HEK293 (cell line): ENCODE results near the gene OCA2.

Experiments
- TCF7L2 ChIP-seq: IDR thresholded peaks from 2 replicates; pipeline ENCODE4 v1.6.1; 2011; ENCODE audit warnings: low read depth, mild to moderate bottlenecking, inconsistent platforms, low read length, moderate library complexity, borderline replicate concordance
- ZBTB1 ChIP-seq: fragments of 450-650 bp; formaldehyde crosslinking; IDR thresholded peaks from 2 replicates; pipeline ENCODE4 v1.5.1; 2016; ENCODE audit warnings: missing biosample characterization, missing genetic modification characterization
- ZBTB17 ChIP-seq: fragments of 450-650 bp; formaldehyde crosslinking; IDR thresholded peaks from 2 replicates; pipeline ENCODE4 v1.5.1; 2016; ENCODE audit warnings: missing biosample characterization, missing genetic modification characterization
- ZNF324 ChIP-seq: fragments of 450-650 bp; formaldehyde crosslinking; IDR thresholded peaks from 2 replicates; pipeline ENCODE4 v1.5.1; 2016; ENCODE audit warnings: missing biosample characterization, missing genetic modification characterization
- ZNF530 ChIP-seq: fragments of 450-650 bp; formaldehyde crosslinking; IDR thresholded peaks from 2 replicates; pipeline ENCODE4 v1.5.1; 2016; ENCODE audit warnings: low read depth, missing biosample characterization, missing genetic modification characterization
- ZNF544 ChIP-seq: fragments of 450-650 bp; formaldehyde crosslinking; IDR thresholded peaks from 2 replicates; pipeline ENCODE4 v1.5.0; 2017; ENCODE audit warnings: missing biosample characterization, missing genetic modification characterization
- ZNF658 ChIP-seq: fragments of 450-650 bp; formaldehyde crosslinking; IDR thresholded peaks from 2 replicates; pipeline ENCODE4; 2016; ENCODE audit warnings: missing biosample characterization, missing genetic modification characterization
- TF ChIP-seq, protein P1 (sequence below): fragments of 450-650 bp; formaldehyde crosslinking; IDR thresholded peaks from 2 replicates; pipeline ENCODE4 v1.5.1; 2016; ENCODE audit warnings: missing biosample characterization, missing genetic modification characterization
- TF ChIP-seq, protein P2 (sequence below): fragments of 450-650 bp; formaldehyde crosslinking; IDR thresholded peaks from 2 replicates; pipeline ENCODE4 v1.5.1; 2016; ENCODE audit warnings: missing biosample characterization, missing genetic modification characterization
- TF ChIP-seq, protein P3 (sequence below): fragments of 450-650 bp; formaldehyde crosslinking; IDR thresholded peaks from 2 replicates; pipeline ENCODE4 v1.5.1; 2016; ENCODE audit warnings: missing biosample characterization, missing genetic modification characterization
- TF ChIP-seq, protein P4 (sequence below): fragments of 450-650 bp; formaldehyde crosslinking; IDR thresholded peaks from 2 replicates; pipeline ENCODE4 v1.5.1; 2016; ENCODE audit warnings: missing biosample characterization, missing genetic modification characterization

DNA sequence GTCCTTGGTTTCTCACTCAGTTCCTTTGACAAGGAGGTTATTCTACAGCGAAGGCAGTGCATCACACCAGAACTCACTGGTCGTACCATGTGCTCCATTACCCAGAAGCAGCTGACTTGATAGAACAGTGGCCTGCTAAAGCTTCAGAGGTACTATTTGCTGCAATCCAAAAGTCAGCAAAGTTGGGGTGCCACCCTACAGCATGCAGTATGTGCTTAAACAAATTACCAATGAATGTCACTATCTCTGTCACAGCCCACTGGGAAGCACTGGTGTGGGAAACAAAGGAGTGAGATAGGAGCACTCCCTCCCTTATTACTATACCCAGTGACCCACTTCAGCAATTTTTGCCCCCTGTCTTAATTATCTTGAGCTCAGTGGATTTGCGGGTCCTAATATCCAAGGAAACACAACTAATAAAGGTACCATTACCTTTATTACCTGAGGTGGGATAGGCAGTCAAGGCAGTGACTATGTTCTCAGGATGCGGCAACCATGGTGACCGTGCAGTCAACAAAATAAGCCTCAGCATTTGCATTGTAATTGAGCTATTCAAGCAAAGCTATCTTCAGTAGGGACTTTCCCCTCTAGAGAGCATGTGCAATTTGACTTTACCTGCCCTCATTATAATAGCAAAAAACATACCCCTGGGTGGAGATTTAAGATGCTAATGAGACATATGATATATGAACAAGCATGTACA, 199.4 kb downstream of the OCA2 start:
- TF ChIP-seq, protein P1, sequence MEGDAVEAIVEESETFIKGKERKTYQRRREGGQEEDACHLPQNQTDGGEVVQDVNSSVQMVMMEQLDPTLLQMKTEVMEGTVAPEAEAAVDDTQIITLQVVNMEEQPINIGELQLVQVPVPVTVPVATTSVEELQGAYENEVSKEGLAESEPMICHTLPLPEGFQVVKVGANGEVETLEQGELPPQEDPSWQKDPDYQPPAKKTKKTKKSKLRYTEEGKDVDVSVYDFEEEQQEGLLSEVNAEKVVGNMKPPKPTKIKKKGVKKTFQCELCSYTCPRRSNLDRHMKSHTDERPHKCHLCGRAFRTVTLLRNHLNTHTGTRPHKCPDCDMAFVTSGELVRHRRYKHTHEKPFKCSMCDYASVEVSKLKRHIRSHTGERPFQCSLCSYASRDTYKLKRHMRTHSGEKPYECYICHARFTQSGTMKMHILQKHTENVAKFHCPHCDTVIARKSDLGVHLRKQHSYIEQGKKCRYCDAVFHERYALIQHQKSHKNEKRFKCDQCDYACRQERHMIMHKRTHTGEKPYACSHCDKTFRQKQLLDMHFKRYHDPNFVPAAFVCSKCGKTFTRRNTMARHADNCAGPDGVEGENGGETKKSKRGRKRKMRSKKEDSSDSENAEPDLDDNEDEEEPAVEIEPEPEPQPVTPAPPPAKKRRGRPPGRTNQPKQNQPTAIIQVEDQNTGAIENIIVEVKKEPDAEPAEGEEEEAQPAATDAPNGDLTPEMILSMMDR (tag by site-specific recombination), result no peak
- TF ChIP-seq, protein P2, sequence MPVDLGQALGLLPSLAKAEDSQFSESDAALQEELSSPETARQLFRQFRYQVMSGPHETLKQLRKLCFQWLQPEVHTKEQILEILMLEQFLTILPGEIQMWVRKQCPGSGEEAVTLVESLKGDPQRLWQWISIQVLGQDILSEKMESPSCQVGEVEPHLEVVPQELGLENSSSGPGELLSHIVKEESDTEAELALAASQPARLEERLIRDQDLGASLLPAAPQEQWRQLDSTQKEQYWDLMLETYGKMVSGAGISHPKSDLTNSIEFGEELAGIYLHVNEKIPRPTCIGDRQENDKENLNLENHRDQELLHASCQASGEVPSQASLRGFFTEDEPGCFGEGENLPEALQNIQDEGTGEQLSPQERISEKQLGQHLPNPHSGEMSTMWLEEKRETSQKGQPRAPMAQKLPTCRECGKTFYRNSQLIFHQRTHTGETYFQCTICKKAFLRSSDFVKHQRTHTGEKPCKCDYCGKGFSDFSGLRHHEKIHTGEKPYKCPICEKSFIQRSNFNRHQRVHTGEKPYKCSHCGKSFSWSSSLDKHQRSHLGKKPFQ (tag by site-specific recombination), result no peak
- TF ChIP-seq, protein P3, sequence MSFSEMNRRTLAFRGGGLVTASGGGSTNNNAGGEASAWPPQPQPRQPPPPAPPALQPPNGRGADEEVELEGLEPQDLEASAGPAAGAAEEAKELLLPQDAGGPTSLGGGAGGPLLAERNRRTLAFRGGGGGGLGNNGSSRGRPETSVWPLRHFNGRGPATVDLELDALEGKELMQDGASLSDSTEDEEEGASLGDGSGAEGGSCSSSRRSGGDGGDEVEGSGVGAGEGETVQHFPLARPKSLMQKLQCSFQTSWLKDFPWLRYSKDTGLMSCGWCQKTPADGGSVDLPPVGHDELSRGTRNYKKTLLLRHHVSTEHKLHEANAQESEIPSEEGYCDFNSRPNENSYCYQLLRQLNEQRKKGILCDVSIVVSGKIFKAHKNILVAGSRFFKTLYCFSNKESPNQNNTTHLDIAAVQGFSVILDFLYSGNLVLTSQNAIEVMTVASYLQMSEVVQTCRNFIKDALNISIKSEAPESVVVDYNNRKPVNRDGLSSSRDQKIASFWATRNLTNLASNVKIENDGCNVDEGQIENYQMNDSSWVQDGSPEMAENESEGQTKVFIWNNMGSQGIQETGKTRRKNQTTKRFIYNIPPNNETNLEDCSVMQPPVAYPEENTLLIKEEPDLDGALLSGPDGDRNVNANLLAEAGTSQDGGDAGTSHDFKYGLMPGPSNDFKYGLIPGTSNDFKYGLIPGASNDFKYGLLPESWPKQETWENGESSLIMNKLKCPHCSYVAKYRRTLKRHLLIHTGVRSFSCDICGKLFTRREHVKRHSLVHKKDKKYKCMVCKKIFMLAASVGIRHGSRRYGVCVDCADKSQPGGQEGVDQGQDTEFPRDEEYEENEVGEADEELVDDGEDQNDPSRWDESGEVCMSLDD (tag by site-specific recombination), result no peak
- TF ChIP-seq ZNF658 (no peak), TCF7L2 (no peak), ZNF324 (no peak), ZBTB17 (no peak), ZBTB1 (tag by site-specific recombination) (no peak), ZNF530 (tag by site-specific recombination) (no peak), ZNF544 (tag by site-specific recombination) (no peak)
- TF ChIP-seq, protein P4, sequence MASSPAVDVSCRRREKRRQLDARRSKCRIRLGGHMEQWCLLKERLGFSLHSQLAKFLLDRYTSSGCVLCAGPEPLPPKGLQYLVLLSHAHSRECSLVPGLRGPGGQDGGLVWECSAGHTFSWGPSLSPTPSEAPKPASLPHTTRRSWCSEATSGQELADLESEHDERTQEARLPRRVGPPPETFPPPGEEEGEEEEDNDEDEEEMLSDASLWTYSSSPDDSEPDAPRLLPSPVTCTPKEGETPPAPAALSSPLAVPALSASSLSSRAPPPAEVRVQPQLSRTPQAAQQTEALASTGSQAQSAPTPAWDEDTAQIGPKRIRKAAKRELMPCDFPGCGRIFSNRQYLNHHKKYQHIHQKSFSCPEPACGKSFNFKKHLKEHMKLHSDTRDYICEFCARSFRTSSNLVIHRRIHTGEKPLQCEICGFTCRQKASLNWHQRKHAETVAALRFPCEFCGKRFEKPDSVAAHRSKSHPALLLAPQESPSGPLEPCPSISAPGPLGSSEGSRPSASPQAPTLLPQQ, result no peak
